ENCODE data around the gene LRRC7.

GRCh38 chr1:70168283-70168682 is 600.6 kb downstream of the LRRC7 start:
- TF ChIP-seq CTCF (IDR thresholded peaks at IDR 0.05; ENCODE audit: low read length) (no peak), EZH2 (optimal IDR thresholded peaks at IDR 0.05; ENCODE audit: low read depth, low read length) (no peak), EZH2phosphoT487 (IDR thresholded peaks at IDR 0.05; ENCODE audit: low read length) (no peak)
